Stomach (tissue), 4 donors: ENCODE results near the gene BASP1.

Experiments
- CTCF ChIP-seq, 7 experiments: fragments of 450-650 bp in 4 of 7; fragments of 200-600 bp in 3 of 7; sonication (generic) in 3 of 7; IDR thresholded peaks; one replicate each; pipeline ENCODE4 v1.5.1; 2016 to 2019; ENCODE audit warnings: antibody characterized with exemption in 7 of 7, control low read depth in 2 of 7, mild to moderate bottlenecking in 1 of 7
- POLR2A ChIP-seq, 4 donors: fragments of 450-650 bp; IDR thresholded peaks; one replicate each; pipeline ENCODE4 v1.6.1; 2016; ENCODE audit warnings: antibody characterized with exemption in 4 of 4, control low read depth in 2 of 4, mild to moderate bottlenecking in 1 of 4, moderate library complexity in 1 of 4
- POLR2AphosphoS5 ChIP-seq, 3 donors: sonication (generic); formaldehyde crosslinking; IDR thresholded peaks; one replicate each; pipeline ENCODE4 v1.6.1; 2016; ENCODE audit warnings: antibody characterized with exemption in 3 of 3

- TF ChIP-seq POLR2A (IDR thresholded peaks at IDR 0.05) (no peak), CTCF (IDR thresholded peaks at IDR 0.05) (no peak), POLR2AphosphoS5 (IDR thresholded peaks at IDR 0.05) (no peak)
These were observed 18.4 kb downstream of the BASP1 start for GRCh38 chr5:17235731-17236330.
